ENCODE results near the gene EPS8L2.

Gene EPS8L2

GRCh38 chr11:703506-703905 lies 2.5 kb upstream of the EPS8L2 start:
- DNase-seq: no peak

- no peak for DNase-seq
Observed at GRCh38 chr11:704228-704674, 1.8 kb upstream of the EPS8L2 start.

GRCh38 chr11:704781-705645 lies 1.0 kb upstream of the EPS8L2 start:
- no peak for DNase-seq

GRCh38 chr11:706439-706956 lies 467 bp downstream of the EPS8L2 start:
- no peak for DNase-seq

- peak in 1 of 56 donors; percentile 40 for DNase-seq
Observed at GRCh38 chr11:706957-707816, 1.2 kb downstream of the EPS8L2 start.

- no peak for DNase-seq
Observed at GRCh38 chr11:707817-708420, 1.9 kb downstream of the EPS8L2 start.

GRCh38 chr11:708511-708910 lies 2.5 kb downstream of the EPS8L2 start:
- no peak for DNase-seq

GRCh38 chr11:709109-709997 lies 3.3 kb downstream of the EPS8L2 start:
- no peak for DNase-seq

- no peak for DNase-seq
Observed at GRCh38 chr11:714436-714835, 8.4 kb downstream of the EPS8L2 start.

GRCh38 chr11:719214-720016 lies 13.4 kb downstream of the EPS8L2 start:
- no peak for DNase-seq

GRCh38 chr11:720017-720641 lies 14.1 kb downstream of the EPS8L2 start:
- no peak for DNase-seq

- peak in 10 of 56 donors; percentile 13 to 54 (median 32) for DNase-seq
Observed at GRCh38 chr11:720642-721246, 14.7 kb downstream of the EPS8L2 start.

- DNase-seq: no peak
Observed at GRCh38 chr11:721247-721740, 15.3 kb downstream of the EPS8L2 start.

GRCh38 chr11:721741-722345 lies 15.8 kb downstream of the EPS8L2 start:
- no peak for DNase-seq

- DNase-seq: no peak
Observed at GRCh38 chr11:722346-722811, 16.3 kb downstream of the EPS8L2 start.

GRCh38 chr11:723120-723883 lies 17.3 kb downstream of the EPS8L2 start:
- peak in 6 of 56 donors; percentile 20 to 57 (median 27) for DNase-seq
